Loucy (cell line): ENCODE results near the gene RAD21L1.

Experiments used
- H2AFZ ChIP-seq: fragments of 200-600 bp; sonication (generic); 2 replicates; pipeline ENCODE4 v1.6.0; 2016; ENCODE audit warnings: antibody characterized with exemption, mild to moderate bottlenecking, low read length, moderate library complexity
- H3F3A ChIP-seq: fragments of 200-600 bp; 2 replicates; pipeline ENCODE4 v1.6.0; 2016; ENCODE audit warnings: antibody characterized with exemption, low read depth, mild to moderate bottlenecking
- H3K27me3 ChIP-seq: fragments of 200-600 bp; sonication (generic); 2 replicates; pipeline ENCODE4 v1.6.1; 2014; ENCODE audit warnings: low read length, mild to moderate bottlenecking; ENCODE audit not compliant: insufficient read depth, poor library complexity, severe bottlenecking
- H3K36me3 ChIP-seq: fragments of 200-600 bp; sonication (generic); 2 replicates; pipeline ENCODE4 v1.6.1; 2016; ENCODE audit warnings: low read length; ENCODE audit not compliant: insufficient read depth
- H3K4me1 ChIP-seq: fragments of 200-600 bp; sonication (generic); 2 replicates; pipeline ENCODE4 v1.5.1; 2014; ENCODE audit warnings: low read length, mild to moderate bottlenecking; ENCODE audit not compliant: insufficient read depth, poor library complexity, severe bottlenecking
- H3K4me2 ChIP-seq: fragments of 200-600 bp; sonication (generic); 2 replicates; pipeline ENCODE4 v1.6.0; 2014; ENCODE audit warnings: antibody characterized with exemption, low read length, low read depth, mild to moderate bottlenecking; ENCODE audit not compliant: poor library complexity, severe bottlenecking
- H3K4me3 ChIP-seq: fragments of 200-600 bp; sonication (generic); 2 replicates; pipeline ENCODE4 v1.5.1; 2014; ENCODE audit warnings: low read length, mild to moderate bottlenecking, mixed read lengths; ENCODE audit not compliant: poor library complexity, severe bottlenecking
- H3K79me2 ChIP-seq: fragments of 200-600 bp; sonication (generic); 2 replicates; pipeline ENCODE4 v1.6.1; 2014; ENCODE audit warnings: low read length; ENCODE audit not compliant: insufficient read depth
- H3K9ac ChIP-seq: fragments of 200-600 bp; sonication (generic); 2 replicates; pipeline ENCODE4 v1.6.0; 2014; ENCODE audit warnings: mild to moderate bottlenecking, low read depth, low read length, moderate library complexity; ENCODE audit not compliant: poor library complexity, severe bottlenecking
- H3K9me2 ChIP-seq: fragments of 200-600 bp; sonication (generic); replicated peaks from 2 replicates; pipeline ENCODE4 v1.6.1; 2016; ENCODE audit warnings: low read depth, low read length, mixed read lengths
- H3K9me3 ChIP-seq: fragments of 200-600 bp; sonication (generic); 2 replicates; pipeline ENCODE4 v1.6.1; 2014; ENCODE audit warnings: mild to moderate bottlenecking, antibody characterized with exemption, low read length, low read depth; ENCODE audit not compliant: insufficient read depth
- H4K20me1 ChIP-seq: fragments of 200-600 bp; sonication (generic); 2 replicates; pipeline ENCODE4 v1.6.0; 2014; ENCODE audit warnings: antibody characterized with exemption, low read length, mild to moderate bottlenecking; ENCODE audit not compliant: insufficient read depth, poor library complexity, severe bottlenecking
- CTCF ChIP-seq: fragments of 200-600 bp; sonication (generic); conservative IDR thresholded peaks from 2 replicates; pipeline ENCODE4 v1.5.1; 2014; ENCODE audit warnings: mild to moderate bottlenecking, antibody characterized with exemption, low read length
- EZH2phosphoT487 ChIP-seq: fragments of 200-600 bp; IDR thresholded peaks from 2 replicates; pipeline ENCODE4 v1.6.1; 2018; ENCODE audit warnings: antibody characterized with exemption, mild to moderate bottlenecking, moderate library complexity, borderline replicate concordance

The RAD21L1 gene

GRCh38 chr20:1302685-1303541, 77.1 kb downstream of the RAD21L1 start:
- Histone ChIP-seq H3K9me2 (no peaks in the 10 kb centered on the region), H3K4me3 (no peak overlapping the region), H3K9ac (no peak overlapping the region), H2AFZ (no peak overlapping the region), H4K20me1 (no peaks in the 10 kb centered on the region), H3K4me2 (no peak overlapping the region), H3K36me3 (no peaks in the 10 kb centered on the region), H3K27me3 (no peaks in the 10 kb centered on the region), H3K9me3 (no peaks in the 10 kb centered on the region), H3K4me1 (peaks cover 16% of the 10 kb centered on the region), H3K79me2 (no peaks in the 10 kb centered on the region), H3F3A (0 out of 2 replicates have a peak, but pooled peaks cover 2% of the 10 kb centered on the region)
- TF ChIP-seq CTCF (no peak), EZH2phosphoT487 (no peak)

GRCh38 chr20:1304710-1305515, 79.1 kb downstream of the RAD21L1 start:
- TF ChIP-seq CTCF (no peak), EZH2phosphoT487 (no peak)

More at GRCh38 chr20:1304710-1305515, 79.1 kb downstream of the RAD21L1 start:
- Histone ChIP-seq H3K9ac (no peak overlapping the region), H3K4me1 (peaks cover 15% of the 10 kb centered on the region), H3K27me3 (no peaks in the 10 kb centered on the region), H3K79me2 (no peaks in the 10 kb centered on the region), H3K9me3 (no peaks in the 10 kb centered on the region), H2AFZ (no peak overlapping the region), H3F3A (0 out of 2 replicates have a peak, but pooled peaks cover 2% of the 10 kb centered on the region), H3K36me3 (no peaks in the 10 kb centered on the region), H4K20me1 (no peaks in the 10 kb centered on the region), H3K9me2 (no peaks in the 10 kb centered on the region), H3K4me3 (no peak overlapping the region), H3K4me2 (no peak overlapping the region)
